ES-I3 (cell line): ENCODE measurements around the gene TRAFD1.
"Not testable (repeated sequence)": the region's sequence is repeated elsewhere in the genome, so short reads cannot be mapped to it uniquely, and the experiment has no call there.

Source experiments
- H3K36me3 ChIP-seq: 2 replicates; pipeline ENCODE4 v1.6.1; 2013; ENCODE audit warnings: mild to moderate bottlenecking, low read length, control low read depth, moderate library complexity; ENCODE audit not compliant: insufficient read depth
- H3K4me1 ChIP-seq: 2 replicates; pipeline ENCODE4 v1.6.1; 2013; ENCODE audit warnings: mild to moderate bottlenecking, control low read depth, low read length; ENCODE audit not compliant: insufficient read depth
- H3K9ac ChIP-seq: 2 replicates; pipeline ENCODE4 v1.6.1; 2013; ENCODE audit warnings: low read depth, mild to moderate bottlenecking, low read length, moderate library complexity
- H3K9me3 ChIP-seq: 2 replicates; pipeline ENCODE4 v1.6.1; 2013; ENCODE audit warnings: mild to moderate bottlenecking, low read length, moderate library complexity; ENCODE audit not compliant: control insufficient read depth, insufficient read depth

Gene TRAFD1

DNA sequence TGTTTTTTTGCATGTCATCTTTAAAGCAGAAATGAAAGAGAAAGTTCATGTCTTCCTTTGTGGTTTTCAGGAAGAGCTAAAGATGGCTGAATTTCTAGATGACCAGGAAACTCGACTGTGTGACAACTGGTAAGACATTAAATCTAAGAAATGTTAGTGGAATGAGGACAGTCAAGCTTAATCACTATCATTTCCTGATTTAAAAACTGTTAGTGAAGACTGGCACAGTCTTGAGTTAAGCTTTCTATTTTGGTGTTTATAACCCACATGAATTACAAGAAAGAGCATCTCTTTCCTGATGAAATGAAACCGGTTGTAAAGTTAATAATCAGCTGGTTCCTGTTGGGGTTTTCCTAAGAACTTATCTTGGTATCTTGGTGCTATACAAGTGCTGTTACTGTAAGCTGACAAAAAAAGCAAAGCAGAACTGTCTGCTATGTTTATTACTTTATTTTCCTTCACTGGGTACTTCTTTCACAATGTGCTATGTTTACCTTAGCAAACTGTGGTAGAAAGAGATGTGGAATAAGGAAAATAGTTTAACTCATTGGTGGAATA is 5.2 kb downstream of the TRAFD1 start:
- no peak overlapping the region for H3K9ac ChIP-seq
- no peaks in the 10 kb centered on the region for H3K9me3 ChIP-seq
- H3K36me3 ChIP-seq, result peaks cover 2% of the 10 kb centered on the region; the same call in 1 of the 2 replicates
- no peaks in the 10 kb centered on the region for H3K4me1 ChIP-seq

DNA sequence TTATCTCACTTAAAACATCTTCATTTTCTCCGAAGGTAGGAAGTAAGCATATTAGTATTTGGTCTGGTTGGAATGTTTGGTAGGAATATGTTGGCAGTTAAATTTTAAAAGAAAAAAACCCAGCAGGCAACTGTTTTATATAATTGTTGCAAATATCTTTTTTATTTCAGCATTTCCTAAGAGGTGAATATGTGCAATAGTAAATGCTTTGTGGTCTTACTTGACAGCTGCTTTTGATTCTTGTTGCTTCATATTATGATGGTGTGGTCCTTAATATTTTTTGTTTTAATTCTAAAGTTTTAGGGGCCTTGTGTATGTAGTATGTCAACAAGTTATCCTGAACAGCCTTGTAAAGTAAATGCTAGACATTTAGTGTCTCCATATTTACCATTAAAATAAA is 6.3 kb downstream of the TRAFD1 start:
- Histone ChIP-seq H3K9ac (no peak overlapping the region), H3K4me1 (no peaks in the 10 kb centered on the region), H3K36me3 (peaks cover 2% of the 10 kb centered on the region; the same call in 1 of the 2 replicates), H3K9me3 (no peaks in the 10 kb centered on the region)

DNA sequence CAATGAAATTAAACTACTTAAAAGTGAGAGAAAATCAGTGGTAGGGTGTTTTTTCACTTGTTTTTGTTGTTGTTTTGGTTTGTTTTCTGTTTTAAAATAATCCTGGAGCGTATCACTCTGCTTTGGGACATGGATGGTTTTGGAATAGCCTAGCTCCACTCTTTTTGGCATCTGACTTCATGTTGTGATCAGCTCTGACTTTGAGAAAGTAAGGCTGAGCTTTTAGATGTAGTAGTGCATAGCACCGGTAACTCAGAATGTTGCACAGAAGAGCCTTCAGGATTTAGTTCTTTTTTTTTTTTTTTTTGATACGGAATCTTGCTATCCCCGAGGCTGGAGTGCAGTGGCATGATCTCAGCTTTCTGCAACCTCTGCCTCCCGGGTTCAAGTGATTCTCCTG is 8.1 kb downstream of the TRAFD1 start:
- H3K9me3 ChIP-seq, result no peaks in the 10 kb centered on the region
- H3K4me1 ChIP-seq, result no peaks in the 10 kb centered on the region
- H3K9ac ChIP-seq, result no peak overlapping the region
- H3K36me3 ChIP-seq, result peaks cover 4% of the 10 kb centered on the region; the same call in 1 of the 2 replicates

DNA sequence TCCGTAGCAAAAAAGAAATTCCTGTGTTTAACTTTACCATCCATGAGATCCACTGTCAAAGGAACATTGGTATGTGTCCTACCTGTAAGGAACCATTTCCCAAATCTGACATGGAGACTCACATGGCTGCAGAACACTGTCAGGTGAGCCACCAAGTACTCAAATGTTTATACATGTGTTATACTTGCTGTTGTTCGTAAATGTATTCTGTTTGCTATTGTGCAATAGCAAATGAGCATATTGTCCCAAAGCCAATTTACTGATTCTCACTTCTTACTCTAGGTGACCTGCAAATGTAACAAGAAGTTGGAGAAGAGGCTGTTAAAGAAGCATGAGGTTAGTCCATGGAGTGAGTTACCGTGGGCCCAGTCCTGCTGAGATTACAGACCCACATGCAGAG is 9.4 kb downstream of the TRAFD1 start:
- no peak overlapping the region for H3K9ac ChIP-seq
- H3K4me1 ChIP-seq, result no peaks in the 10 kb centered on the region
- no peaks in the 10 kb centered on the region for H3K9me3 ChIP-seq
- peaks cover 7% of the 10 kb centered on the region for H3K36me3 ChIP-seq

DNA sequence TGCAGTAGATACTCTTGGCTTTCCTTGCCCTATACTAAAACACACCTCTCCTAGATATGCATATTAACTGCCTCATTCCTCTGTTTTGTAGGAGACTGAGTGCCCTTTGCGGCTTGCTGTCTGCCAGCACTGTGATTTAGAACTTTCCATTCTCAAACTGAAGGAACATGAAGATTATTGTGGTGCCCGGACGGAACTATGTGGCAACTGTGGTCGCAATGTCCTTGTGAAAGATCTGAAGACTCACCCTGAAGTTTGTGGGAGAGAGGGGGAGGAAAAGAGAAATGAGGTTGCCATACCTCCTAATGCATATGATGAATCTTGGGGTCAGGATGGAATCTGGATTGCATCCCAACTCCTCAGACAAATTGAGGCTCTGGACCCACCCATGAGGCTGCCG is 15.4 kb downstream of the TRAFD1 start:
- peaks cover 10% of the 10 kb centered on the region; the same call in 1 of the 2 replicates for H3K36me3 ChIP-seq
- no peak overlapping the region for H3K9ac ChIP-seq
- no peaks in the 10 kb centered on the region for H3K9me3 ChIP-seq
- no peaks in the 10 kb centered on the region for H3K4me1 ChIP-seq

DNA sequence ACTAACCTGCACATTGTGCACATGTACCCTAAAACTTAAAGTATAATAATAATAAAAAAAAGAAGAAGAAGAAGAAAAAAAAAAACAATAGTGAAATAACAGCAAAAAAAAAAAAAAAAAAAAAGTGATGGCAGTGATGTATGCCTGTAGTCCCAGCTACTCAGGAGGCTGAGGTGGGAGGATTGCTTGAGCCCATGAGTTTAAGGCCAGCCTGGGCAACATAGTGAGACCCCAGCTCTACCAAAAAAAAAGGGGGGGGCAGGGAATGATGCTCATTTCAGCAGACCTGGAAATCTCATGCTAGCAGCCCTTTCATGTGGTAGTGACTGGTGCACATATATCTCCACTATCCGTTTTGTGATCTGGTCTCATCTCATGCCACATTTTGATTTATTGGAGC is 20.8 kb downstream of the TRAFD1 start:
- H3K4me1 ChIP-seq, result no peaks in the 10 kb centered on the region
- peaks cover 29% of the 10 kb centered on the region for H3K36me3 ChIP-seq
- no peaks in the 10 kb centered on the region for H3K9me3 ChIP-seq
- H3K9ac ChIP-seq, result no peak overlapping the region

DNA sequence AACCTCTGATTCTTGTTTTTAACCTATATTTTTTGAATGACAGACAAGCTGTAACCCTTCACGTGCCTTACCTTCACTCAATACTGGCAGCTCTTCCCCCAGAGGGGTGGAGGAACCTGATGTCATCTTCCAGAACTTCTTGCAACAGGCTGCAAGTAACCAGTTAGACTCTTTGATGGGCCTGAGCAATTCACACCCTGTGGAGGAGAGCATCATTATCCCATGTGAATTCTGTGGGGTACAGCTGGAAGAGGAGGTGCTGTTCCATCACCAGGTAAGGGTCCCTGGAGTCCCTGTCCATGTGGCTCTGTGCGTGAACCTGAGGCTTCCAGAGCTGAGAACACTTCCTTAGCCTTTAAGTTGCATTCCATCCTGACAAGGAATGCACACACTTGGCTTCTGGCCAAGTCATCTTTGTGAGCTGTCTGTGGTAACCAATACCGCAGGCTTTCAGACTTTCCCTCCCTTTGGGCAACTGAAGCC is 22.7 kb downstream of the TRAFD1 start:
- no peaks in the 10 kb centered on the region for H3K4me1 ChIP-seq
- peaks cover 35% of the 10 kb centered on the region for H3K36me3 ChIP-seq
- no peaks in the 10 kb centered on the region for H3K9me3 ChIP-seq
- H3K9ac ChIP-seq, result no peak overlapping the region

DNA sequence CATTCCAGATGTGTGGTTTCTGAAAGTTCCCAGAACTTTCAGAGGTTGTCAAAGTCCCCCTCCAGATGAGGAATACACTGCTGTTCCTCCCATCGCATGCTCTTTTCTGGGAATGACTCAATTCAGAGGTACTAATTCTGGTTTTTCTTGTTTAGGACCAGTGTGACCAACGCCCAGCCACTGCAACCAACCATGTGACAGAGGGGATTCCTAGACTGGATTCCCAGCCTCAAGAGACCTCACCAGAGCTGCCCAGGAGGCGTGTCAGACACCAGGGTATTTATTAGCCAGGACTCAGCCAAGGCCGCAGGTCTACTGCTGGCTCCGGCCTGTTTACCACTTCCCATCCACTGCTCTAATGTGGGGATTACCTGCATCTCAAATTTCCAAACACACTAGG is 24.2 kb downstream of the TRAFD1 start:
- no peaks in the 10 kb centered on the region for H3K9me3 ChIP-seq
- no peak overlapping the region for H3K9ac ChIP-seq
- H3K4me1 ChIP-seq, result no peaks in the 10 kb centered on the region
- H3K36me3 ChIP-seq, result peaks cover 35% of the 10 kb centered on the region

DNA sequence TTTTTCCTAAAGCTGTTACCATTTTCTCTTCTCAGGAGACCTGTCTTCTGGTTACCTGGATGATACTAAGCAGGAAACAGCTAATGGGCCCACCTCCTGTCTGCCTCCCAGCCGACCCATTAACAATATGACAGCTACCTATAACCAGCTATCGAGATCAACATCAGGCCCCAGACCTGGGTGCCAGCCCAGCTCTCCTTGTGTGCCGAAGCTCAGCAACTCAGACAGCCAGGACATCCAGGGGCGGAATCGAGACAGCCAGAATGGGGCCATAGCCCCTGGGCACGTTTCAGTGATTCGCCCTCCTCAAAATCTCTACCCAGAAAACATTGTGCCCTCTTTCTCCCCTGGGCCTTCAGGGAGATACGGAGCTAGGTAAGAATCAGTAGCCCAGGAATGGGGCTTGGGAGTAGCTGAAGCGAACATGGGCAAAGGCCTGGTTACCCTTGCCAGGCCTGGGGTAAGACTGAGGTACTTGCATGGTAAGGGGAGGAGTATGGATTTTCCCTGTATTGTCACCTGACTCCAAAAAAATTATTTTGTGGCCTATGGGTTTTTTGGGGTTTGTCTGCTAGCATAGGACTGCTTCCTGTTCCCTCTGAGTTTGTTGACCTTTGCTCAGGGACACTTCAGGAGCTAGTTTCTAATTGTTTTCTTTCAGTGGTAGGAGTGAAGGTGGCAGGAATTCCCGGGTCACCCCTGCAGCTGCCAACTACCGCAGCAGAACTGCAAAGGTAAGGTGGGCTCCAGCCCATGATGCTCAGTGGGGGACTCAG is 26.6 kb downstream of the TRAFD1 start:
- Histone ChIP-seq H3K36me3 (peaks cover 32% of the 10 kb centered on the region), H3K9ac (no peak overlapping the region), H3K4me1 (no peaks in the 10 kb centered on the region), H3K9me3 (no peaks in the 10 kb centered on the region)

DNA sequence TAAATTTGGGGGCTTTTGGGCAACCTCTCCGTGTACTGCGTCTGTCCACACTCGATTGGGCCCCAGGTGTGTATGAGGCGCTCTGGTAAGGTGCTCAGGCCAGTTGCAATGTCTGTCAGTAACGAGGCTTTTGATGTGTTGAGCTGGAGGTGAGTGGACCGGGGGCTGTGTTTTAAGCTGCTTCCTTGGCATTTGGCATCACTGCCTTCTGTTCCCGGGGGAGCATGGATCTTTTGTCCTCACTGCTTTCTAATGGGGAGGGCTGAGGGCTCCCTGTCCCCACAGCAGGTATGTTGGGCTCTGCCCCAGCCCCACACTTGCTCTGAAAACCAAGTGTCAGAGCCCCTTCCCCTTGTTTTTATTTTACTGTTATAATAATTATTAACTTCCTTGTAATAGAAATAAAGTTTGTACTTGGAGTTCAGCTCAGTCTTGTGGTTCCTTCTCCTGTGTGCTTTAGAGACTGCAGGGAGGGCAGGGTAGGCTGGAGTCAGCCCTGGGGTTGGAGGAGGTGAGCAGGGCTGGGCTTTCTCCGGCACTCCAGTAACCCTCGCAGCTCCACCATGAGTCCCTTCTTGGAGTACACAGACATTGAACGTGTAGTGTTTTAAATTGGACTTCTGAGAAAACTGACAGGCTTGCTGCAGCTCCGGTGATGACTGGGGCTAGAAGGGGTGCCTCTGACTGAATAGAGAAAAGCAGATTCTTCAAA is 28.0 kb downstream of the TRAFD1 start:
- H3K36me3 ChIP-seq, result peaks cover 25% of the 10 kb centered on the region

DNA sequence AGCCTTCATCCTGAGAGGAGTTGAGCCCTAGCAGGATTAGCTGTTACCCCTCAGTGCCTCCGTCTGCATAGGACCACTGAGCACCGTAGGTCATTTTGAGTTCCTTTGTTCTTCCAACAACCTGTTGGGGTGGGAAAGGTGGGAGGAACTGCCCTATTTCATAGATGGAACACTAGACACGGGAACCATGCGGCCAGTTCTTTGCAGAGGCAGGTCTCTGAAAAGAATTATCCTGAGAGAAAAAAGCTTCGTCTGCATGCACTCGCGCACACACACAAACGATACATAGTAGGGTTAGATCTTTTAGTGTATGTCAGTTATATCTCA is 28.5 kb downstream of the TRAFD1 start:
- no peak overlapping the region for H3K9ac ChIP-seq
- no peaks in the 10 kb centered on the region for H3K4me1 ChIP-seq
- peaks cover 22% of the 10 kb centered on the region for H3K36me3 ChIP-seq
- H3K9me3 ChIP-seq, result no peaks in the 10 kb centered on the region

More for the DNA sequence above, 28.0 kb downstream of the TRAFD1 start:
- Histone ChIP-seq H3K9me3 (no peaks in the 10 kb centered on the region), H3K4me1 (no peaks in the 10 kb centered on the region), H3K9ac (no peak overlapping the region)

DNA sequence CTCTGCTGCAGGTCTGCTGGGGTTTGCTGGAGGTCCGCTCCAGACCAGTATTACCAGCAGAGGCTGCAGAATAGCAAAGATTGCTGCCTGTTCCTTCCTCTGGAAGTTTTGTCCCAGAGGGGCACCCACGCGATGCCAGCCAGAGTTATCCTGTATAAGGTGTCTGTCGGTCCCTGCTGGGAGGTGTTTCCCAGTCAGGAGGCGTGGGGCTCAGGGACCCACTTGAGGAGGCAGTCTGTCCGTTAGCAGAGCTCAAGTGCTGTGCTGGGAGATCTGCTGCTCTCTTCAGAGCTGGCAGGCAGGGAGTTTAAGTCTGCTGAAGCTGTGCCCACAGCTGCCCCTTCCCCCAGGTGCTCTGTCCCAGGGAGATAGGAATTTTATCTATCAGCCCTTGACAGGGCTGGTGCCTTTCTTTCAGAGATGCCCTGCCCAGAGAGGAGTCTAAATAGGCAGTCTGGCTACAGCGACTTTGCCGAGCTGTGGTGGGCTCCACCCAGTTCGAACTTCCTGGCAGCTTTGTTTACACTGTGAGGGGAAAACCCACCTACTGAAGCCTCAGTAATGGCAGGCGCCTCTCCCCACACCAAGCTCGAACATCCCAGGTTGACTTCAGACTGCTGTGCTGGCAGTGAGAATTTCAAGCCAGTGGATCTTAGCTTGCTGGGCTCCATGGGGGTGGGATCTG is 33.2 kb downstream of the TRAFD1 start:
- H3K9me3 ChIP-seq, H3K9ac ChIP-seq, H3K4me1 ChIP-seq: not testable (repeated sequence)
- peaks cover 14% of the 10 kb centered on the region for H3K36me3 ChIP-seq

DNA sequence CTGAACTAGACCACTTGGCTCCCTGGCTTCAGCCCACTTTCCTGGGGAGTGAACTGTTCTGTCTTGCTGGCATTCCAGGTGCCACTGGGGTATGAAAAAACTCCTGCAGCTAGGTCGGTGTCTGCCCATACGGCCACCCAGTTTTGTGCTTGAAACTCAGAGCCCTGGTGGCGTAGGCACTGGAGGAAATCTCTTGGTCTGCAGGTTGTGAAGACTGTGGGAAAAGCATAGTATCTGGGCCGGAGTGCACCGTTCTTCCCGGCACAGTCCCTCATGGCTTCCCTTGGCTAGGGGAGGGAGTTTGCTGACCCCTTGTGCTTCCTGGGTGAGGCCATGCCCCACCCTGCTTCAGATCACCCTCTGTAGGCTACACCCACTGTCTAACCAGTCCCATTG is 33.8 kb downstream of the TRAFD1 start:
- H3K36me3 ChIP-seq, result peaks cover 14% of the 10 kb centered on the region
- no peaks in the 10 kb centered on the region for H3K9me3 ChIP-seq
- no peaks in the 10 kb centered on the region for H3K4me1 ChIP-seq
- no peak overlapping the region for H3K9ac ChIP-seq

DNA sequence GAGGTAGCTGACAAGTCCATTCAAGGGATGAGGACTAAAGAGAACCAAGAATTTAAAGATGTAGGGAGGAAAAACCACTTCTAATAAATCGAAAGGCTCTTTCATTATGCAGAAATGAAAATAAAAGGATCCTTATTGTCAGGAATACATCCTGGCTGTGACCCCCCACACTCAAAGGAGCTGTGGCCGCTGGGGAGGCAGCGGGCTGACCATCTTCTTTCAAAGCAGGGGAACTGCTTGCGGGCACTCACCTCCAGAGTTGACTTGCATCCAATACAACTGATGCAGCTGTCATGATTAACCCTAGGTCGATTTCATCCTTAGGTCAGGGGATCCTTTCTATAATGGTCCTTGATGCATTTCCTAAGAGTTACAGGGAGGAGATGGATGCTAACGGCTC is 35.3 kb downstream of the TRAFD1 start:
- Histone ChIP-seq H3K4me1 (no peaks in the 10 kb centered on the region), H3K9me3 (no peaks in the 10 kb centered on the region), H3K9ac (no peak overlapping the region), H3K36me3 (peaks cover 14% of the 10 kb centered on the region)
